HG02759 (cell line): Measurements from ENCODE around the gene RBM38.

ENCODE experiments used
- ATAC-seq: cut with Tn5 transposase; IDR thresholded peaks from one replicate; pipeline ENCODE4 v1.9.1; 2021; ENCODE audit warnings: mild to moderate bottlenecking, moderate library complexity; ENCODE audit not compliant: unreplicated experiment

RBM38 gene

DNA sequence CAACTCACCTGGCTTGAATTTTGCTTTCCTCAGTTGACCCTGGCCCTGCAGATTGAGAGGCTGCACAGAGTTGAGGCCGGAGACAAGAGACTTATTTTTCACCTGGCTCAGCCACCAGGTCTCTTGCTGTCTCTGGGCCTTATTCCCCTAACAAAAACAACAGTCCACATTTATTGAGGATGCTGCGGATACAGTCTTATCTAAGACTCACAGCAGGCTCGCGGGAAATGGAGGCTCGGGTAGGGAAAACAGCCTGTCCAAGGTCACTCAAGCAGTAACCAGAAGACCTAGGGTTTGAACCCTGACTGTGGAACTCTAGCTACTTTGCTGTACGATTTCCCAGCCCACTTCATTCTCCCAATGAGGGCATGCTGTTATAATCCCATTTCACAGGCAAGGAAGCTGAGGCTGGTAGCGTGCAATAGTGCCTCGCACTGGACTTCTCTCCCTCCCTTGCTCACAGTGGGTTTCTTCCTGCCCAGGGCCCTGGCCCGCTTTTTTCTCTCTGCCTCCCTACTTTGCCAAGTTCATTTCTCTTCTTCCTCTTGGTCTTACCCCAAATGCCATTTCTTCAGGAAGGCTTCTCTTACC lies 57.7 kb downstream of the RBM38 start:
- no peak for ATAC-seq

GRCh38 chr20:57449398-57450354 lies 58.5 kb downstream of the RBM38 start:
- no peak for ATAC-seq

- ATAC-seq: peak; percentile 84
Measured at GRCh38 chr20:57450419-57450818, 59.2 kb downstream of the RBM38 start.

- peak; percentile 28 for ATAC-seq
Measured at GRCh38 chr20:57450931-57451330, 59.7 kb downstream of the RBM38 start.

- no peak for ATAC-seq
Measured at GRCh38 chr20:57451431-57451794, 60.2 kb downstream of the RBM38 start.

- ATAC-seq: peak; percentile 36
Measured at GRCh38 chr20:57451795-57452661, 60.8 kb downstream of the RBM38 start.

- ATAC-seq: no peak
Measured at GRCh38 chr20:57455386-57455785, 64.2 kb downstream of the RBM38 start.

DNA sequence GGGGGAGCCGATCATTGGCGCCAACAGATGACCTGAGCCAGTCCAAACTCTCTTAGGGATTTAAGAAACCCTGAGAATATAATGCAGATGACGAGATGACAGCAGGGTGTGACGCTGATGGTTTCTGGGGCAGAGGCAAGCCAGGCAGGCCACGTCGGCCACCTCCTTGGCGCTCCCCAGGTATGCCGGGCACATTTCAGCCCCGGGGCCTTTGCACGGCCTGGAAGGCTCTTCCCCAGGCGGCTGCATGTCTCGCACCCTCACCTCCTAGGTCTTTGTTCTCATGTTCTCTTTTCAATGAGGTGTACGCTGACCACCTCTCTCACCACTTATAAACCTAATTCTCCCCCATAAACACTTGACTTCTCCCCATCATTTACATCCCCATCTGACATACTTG lies 64.9 kb downstream of the RBM38 start:
- ATAC-seq: no peak

DNA sequence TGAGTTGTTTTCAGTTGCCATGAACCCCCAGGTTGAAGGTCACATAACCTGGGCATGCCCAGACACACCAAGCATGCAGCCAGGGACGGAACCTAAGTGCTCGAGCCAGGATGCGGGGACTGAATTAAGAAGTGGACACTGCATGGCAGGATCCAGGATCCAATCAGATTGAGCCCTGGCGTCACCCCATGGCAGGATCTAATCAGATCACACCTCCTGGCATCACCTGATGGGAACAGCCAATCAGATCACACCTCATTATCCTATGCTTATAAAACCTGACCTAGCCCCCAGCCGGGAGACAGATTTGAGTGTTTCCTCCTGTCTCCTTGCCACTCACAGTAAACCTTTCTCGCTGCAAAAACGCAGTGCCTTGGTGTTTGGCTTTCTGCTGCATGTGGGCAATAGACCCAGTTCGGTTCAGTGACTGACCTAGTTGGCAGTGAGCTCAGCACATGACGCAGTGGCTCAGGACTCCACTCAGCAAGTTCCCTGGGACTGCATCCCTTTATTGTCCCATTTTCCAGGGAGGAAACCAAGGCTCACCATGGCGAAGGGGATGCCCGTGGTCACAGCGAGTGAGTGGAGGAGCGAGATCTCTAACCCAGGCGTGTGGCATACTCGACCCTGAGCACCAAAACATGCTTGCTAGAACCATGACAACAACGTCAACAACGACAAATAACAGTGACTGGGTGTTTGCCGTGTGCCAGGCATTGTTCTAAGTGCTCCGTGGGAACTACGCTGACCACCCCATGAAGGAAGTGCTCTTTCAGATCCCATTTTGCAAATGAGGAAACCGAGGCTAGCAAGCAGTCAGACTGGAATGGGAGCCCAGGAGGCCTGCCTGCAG lies 66.3 kb downstream of the RBM38 start:
- no peak for ATAC-seq

- no peak for ATAC-seq
Measured at GRCh38 chr20:57458400-57459160, 67.4 kb downstream of the RBM38 start.
